ENCODE results near the gene RAB22A.

The RAB22A gene, protein sequence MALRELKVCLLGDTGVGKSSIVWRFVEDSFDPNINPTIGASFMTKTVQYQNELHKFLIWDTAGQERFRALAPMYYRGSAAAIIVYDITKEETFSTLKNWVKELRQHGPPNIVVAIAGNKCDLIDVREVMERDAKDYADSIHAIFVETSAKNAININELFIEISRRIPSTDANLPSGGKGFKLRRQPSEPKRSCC

GRCh38 chr20:58309591-58310290 is at the start of gene RAB22A:
Gene RAB22A (plus strand): TSS chr20:58309715. CDS start chr20:58309977, 262 bp downstream.
- peak; percentile 20 for DNase-seq

DNA sequence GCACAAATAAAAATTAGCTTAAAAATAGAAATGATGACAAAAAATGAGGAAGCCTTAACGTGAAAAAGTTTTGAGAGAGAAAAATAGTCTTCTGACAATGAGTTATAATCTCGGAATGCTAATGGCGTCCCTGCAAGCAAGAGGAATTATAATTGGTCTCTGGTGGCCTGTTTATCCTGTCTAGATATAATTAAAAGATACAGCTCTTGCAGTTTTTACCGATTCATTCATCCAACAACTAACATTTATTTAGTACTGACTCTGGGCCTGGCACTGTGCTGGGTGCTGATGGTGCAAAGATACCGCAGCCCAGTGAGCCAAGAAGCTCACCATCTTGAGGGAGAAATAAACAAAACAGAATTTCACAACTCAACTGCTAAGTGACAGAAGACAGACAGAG is 49.5 kb upstream of the RAB22A start:
- no peak for DNase-seq

- no peak for DNase-seq
Measured at GRCh38 chr20:58261660-58262059, 47.9 kb upstream of the RAB22A start.

GRCh38 chr20:58264271-58264670 is 45.2 kb upstream of the RAB22A start:
- DNase-seq: no peak

DNA sequence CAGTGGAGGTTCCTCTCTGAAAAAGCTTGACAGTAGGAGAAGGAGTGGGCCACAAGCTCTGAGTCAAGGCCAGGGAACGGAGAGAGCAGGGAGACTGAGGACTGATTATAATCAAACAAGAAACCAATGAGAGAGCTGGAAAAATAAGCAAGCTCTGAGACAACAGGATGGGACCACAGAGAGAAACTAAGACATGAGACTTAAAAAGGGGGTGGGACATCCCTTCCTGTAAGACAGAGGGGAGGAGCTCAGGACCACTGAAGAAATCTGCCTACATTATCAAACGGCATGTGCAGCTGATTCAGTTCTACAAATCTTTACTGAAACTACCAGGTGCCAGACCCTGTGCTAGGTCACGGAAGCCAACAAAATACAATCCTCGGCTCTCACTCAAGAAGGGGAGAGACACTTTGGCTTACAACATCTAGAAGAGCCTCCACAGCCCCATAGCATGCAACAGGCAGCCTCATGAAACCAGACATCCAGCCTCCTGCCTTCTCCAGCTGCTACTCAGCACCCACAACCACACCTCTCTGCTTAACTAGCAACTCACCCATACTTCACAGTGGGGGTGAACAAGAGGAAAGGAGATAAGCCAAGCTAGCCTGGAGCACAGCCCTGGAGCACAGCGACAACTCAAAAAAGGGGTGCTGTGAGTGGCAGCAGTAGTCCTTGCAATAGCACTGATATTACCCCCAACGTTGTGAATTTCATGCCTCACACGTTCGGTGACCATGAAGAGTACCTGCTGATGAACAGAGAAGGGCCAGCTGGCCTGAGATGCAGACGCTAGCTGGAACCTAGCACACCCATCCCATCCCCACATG is 41.9 kb upstream of the RAB22A start:
- DNase-seq: no peak

- DNase-seq: no peak
Measured at GRCh38 chr20:58268421-58268821, 41.1 kb upstream of the RAB22A start.

DNA sequence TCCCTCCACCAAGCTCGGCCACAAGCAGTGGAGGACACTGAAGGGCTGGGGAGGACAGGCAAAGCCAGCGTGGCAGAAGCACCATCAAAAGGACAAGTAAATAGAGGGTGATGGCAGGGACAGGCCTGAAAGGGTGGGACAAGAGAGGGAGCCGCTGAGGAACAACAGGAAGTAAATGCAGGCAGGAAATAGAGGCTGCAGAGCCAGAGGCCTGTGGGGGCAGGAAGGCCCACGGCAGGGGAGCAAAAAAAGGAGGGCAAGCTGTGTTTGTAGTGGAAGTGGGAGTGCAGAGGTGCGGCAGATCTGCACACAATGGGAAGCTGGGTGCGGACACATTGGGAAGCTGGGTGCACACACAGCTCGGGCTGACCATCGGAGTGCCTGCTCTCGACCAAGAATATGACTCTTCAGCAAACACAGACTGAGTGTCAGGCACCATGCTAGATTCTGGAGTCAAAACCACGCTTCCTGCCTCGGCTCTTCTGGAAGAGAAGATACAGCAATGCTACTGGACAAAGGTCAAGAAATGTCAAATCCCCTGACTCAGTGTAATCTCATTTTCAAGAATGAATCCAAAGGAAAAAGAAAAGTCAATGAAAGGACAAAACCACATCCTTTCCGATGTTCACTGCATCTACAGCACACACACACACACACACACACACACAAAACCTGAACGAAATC is 40.4 kb upstream of the RAB22A start:
- no peak for DNase-seq

DNA sequence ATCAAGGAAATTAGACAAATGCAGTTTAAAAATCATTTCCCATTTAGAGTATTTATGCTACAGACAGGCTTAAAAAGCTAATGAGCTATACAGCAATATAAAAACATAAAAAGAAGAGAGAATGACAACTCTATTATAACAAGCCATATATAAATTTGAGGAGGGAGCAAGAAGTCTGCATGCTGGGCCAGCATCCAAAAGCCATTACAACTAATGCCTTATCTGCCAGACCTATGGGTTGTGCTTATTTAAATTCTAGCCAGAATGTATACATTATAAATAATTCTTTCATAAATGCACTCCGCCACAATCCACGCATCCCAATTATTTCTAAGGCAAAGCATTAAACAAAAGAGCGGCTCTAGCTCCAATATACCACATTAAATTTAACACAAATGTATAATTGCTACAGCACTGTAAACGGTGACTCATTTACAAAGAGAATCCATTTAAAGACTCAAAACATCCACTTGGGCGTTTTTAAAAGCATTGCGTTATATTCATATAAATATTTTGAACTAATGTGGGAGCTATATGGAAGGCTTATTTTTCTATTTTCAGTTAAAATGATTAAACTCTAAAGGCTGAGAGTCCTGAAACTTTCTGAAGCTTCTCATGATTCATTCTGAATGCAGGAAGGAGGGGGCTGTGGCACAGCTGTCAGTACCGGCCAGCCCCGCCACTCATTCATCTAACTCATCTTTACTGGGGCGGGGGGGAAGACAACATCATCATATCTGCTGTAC is 37.7 kb upstream of the RAB22A start:
- DNase-seq: no peak

DNA sequence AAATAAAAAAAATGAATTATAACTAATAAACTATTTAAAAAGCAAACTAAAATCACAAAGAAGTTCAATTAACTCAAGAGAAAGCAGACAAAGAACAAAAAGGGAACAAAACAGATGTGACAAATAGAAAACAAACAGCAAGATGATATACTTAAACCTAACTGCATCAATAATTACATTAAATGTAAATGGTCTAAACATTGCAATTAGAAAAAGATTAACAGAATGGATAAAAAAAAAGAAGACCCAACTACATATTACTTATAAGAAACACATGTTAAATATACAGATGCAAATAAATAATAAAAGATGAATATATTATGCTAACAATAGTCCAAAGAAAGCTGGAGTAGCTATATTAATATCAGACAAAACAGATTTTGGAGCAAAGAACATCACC is 35.1 kb upstream of the RAB22A start:
- no peak for DNase-seq

GRCh38 chr20:58277107-58277506 is 32.4 kb upstream of the RAB22A start:
- no peak for DNase-seq

- DNase-seq: no peak
Measured at GRCh38 chr20:58277578-58278472, 31.7 kb upstream of the RAB22A start.

DNA sequence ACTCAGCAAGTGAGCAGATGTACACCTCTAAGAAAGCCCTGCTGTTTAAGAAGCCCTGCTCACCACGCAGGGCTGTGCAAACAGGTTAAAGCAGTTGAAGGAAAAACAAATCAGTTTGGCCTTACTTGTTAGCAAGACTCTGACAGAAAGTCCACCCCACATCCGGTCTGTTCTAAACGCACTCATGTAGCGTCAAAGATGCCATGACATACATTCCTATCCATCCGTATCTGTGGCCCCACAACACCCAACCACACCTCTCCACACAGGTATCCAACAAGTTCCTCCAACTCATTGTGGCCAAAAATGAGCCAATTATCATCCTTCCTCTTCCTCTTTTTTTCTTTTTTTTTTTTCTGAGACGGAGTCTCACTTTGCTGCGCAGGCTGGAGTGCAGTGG is 22.8 kb upstream of the RAB22A start:
- DNase-seq: no peak

DNA sequence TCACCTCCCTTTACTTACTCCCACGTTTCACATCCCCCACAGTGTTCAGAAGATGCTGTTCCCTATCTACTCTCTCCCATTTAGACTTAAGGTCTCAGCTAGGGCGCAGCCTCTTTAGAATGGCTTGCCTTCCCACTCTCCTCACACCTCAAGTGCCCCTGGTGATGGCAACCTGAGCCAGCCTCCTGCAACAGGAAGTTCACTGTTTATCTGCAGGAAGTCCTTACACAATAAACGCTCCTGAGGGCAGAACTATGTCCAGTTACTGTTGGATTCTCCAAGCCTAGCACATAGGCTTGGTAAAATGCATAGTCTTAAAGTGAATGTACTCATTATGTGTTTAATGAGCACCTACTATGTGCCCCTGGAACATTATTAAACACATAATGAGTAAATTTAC is 21.9 kb upstream of the RAB22A start:
- no peak for DNase-seq

- no peak for DNase-seq
Measured at GRCh38 chr20:58289143-58289542, 20.4 kb upstream of the RAB22A start.

DNA sequence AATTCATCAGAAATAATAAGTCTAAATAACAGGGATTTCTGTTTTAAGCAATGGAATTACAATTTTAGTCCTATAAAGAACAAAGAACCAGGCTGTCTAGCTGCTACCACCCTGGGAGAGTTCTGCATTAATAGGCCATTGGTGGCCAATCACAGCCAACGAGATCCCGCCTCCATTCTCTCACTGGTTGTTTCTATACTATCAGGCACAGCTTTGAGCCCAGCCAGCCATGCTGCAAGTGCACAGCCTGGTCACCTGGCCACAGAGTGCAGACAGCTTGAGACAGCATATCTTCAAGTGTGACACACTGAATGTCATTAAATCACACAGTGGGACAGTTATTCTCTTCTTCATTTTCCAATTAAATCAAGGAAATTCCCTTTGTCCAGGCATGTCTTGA is 16.1 kb upstream of the RAB22A start:
- DNase-seq: no peak

GRCh38 chr20:58294497-58295455 is 14.7 kb upstream of the RAB22A start:
- no peak for DNase-seq

DNA sequence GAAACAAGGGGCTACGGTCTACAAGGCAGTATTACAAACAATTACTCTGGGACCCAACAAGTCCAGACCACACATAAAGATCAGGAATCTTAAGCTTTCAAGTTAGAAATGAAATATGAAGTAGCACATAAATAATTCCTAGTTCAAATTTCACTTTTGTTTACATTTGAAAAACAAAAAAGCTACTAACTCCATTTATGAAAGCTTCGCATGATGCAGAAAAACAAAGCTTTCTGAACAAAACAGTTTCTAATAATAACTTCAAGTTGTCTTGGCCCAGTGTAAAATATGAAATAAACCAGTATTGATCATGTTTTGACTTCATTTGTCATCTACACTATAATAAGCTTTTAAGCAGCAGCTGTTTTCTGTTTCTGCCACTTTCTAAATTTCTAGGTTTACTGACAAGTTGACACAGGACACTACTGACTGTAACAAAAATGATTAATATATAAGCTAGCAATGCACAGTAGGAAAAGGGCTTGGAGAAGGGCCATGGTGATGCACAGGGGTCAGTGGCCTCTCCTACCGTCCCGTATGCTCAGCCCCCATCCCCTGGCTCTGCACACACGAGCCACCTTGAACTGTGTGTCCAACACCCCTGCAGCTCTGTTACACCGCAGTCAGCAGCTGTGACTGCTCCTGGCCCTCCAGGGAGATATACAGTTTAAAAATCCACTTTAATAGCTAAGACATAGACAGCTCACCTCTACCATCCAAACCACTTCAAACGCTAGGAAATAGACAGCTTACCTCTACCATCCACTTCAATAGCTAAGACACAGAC is 13.3 kb upstream of the RAB22A start:
- DNase-seq: no peak

DNA sequence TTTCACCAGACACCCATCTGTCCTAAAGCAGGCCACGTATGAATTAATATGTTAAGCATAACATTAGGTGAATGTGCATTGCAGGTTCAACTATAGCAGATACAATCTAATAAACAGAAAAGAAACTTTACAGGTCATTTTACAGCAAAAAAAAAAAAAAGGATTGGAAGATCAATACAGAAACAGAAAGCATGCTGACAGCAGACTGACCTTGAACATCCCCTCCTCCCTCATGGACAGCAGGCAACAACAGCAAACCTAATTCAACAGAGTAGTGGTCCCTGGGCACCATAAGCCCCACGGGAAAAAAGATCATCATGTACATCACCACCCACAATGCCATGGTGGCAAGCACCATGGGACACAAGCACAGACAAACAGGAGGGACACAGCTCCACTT is 12.1 kb upstream of the RAB22A start:
- DNase-seq: no peak

- DNase-seq: no peak
Measured at GRCh38 chr20:58300321-58300720, 9.2 kb upstream of the RAB22A start.

- DNase-seq: no peak
Measured at GRCh38 chr20:58303547-58303946, 6.0 kb upstream of the RAB22A start.
